ENCODE data around the gene LEO1. TPM values are rescaled to one million over a fixed set of nuclear protein-coding genes. Genes with fewer than 3 reads are reported as not detected.

Gene LEO1
- total and polyA plus RNA-seq, 2 of the 13 experiments (the other 11 are each of a cell fraction or from before 2014, with no cell fraction given), result 17.0 to 60.3 TPM

- 0 out of 2 replicates have a peak, but pooled peaks have one; percentile 44 for TF ChIP-seq ZMYM2 (CRISPR knock-in tag; IDR thresholded peaks at IDR 0.05)
- TF ChIP-seq, protein P1, sequence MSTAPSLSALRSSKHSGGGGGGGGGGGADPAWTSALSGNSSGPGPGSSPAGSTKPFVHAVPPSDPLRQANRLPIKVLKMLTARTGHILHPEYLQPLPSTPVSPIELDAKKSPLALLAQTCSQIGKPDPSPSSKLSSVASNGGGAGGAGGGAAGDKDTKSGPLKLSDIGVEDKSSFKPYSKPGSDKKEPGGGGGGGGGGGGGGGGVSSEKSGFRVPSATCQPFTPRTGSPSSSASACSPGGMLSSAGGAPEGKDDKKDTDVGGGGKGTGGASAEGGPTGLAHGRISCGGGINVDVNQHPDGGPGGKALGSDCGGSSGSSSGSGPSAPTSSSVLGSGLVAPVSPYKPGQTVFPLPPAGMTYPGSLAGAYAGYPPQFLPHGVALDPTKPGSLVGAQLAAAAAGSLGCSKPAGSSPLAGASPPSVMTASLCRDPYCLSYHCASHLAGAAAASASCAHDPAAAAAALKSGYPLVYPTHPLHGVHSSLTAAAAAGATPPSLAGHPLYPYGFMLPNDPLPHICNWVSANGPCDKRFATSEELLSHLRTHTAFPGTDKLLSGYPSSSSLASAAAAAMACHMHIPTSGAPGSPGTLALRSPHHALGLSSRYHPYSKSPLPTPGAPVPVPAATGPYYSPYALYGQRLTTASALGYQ (CRISPR knock-in tag; IDR thresholded peaks at IDR 0.05), result 0 out of 2 replicates have a peak, but pooled peaks have one; percentile 29
- TF ChIP-seq FOXO4 (CRISPR knock-in tag; conservative IDR thresholded peaks at IDR 0.05), result 0 out of 2 replicates have a peak, but pooled peaks have one; percentile 58
- TF ChIP-seq ATF1 (CRISPR knock-in tag; IDR thresholded peaks at IDR 0.05), result no peak
- TF ChIP-seq ZNF572 (CRISPR knock-in tag; IDR thresholded peaks at IDR 0.05), result no peak
- TF ChIP-seq, protein P2, sequence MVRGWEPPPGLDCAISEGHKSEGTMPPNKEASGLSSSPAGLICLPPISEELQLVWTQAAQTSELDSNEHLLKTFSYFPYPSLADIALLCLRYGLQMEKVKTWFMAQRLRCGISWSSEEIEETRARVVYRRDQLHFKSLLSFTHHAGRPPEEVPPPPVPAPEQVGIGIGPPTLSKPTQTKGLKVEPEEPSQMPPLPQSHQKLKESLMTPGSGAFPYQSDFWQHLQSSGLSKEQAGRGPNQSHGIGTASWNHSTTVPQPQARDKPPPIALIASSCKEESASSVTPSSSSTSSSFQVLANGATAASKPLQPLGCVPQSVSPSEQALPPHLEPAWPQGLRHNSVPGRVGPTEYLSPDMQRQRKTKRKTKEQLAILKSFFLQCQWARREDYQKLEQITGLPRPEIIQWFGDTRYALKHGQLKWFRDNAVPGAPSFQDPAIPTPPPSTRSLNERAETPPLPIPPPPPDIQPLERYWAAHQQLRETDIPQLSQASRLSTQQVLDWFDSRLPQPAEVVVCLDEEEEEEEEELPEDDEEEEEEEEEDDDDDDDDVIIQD (CRISPR knock-in tag; IDR thresholded peaks at IDR 0.05; ENCODE audit: low read depth), result 0 out of 2 replicates have a peak, but pooled peaks have one; percentile 38
- no peak for TF ChIP-seq SNRNP70 (IDR thresholded peaks at IDR 0.05; ENCODE audit: low read depth, low read length)
- no peak for TF ChIP-seq ZNF646 (CRISPR knock-in tag; IDR thresholded peaks at IDR 0.05)
- TF ChIP-seq GABPB1 (CRISPR knock-in tag; IDR thresholded peaks at IDR 0.05), result no peak
- peak; percentile 46; the same call in 1 of the 2 replicates for TF ChIP-seq ZBTB33 (CRISPR knock-in tag; IDR thresholded peaks at IDR 0.05)
- TF ChIP-seq KLF9 (CRISPR knock-in tag; IDR thresholded peaks at IDR 0.05; ENCODE audit: low read depth), result 0 out of 2 replicates have a peak, but pooled peaks have one; percentile 18
- 0 out of 2 replicates have a peak, but pooled peaks have one; percentile 16 for TF ChIP-seq HDAC2 (CRISPR knock-in tag; IDR thresholded peaks at IDR 0.05)
- TF ChIP-seq ZNF644 (CRISPR knock-in tag; IDR thresholded peaks at IDR 0.05; ENCODE audit: low read depth), result 0 out of 2 replicates have a peak, but pooled peaks have one; percentile 11
- 0 out of 2 replicates have a peak, but pooled peaks have one; percentile 22 for TF ChIP-seq IRF2 (CRISPR knock-in tag; IDR thresholded peaks at IDR 0.05)
These were observed 39.3 kb upstream of the LEO1 start (continued) for GRCh38 chr15:52010633-52011595.

All from HepG2 (cell line).